Measurements from ENCODE around the gene LUZP2. TPM values are rescaled to one million over a fixed set of nuclear protein-coding genes. Genes with fewer than 3 reads are reported as not detected.

The LUZP2 gene
- polyA plus RNA-seq, 1 of the 3 experiments (the other 2 are of a cell fraction): 0.03 TPM

DNA sequence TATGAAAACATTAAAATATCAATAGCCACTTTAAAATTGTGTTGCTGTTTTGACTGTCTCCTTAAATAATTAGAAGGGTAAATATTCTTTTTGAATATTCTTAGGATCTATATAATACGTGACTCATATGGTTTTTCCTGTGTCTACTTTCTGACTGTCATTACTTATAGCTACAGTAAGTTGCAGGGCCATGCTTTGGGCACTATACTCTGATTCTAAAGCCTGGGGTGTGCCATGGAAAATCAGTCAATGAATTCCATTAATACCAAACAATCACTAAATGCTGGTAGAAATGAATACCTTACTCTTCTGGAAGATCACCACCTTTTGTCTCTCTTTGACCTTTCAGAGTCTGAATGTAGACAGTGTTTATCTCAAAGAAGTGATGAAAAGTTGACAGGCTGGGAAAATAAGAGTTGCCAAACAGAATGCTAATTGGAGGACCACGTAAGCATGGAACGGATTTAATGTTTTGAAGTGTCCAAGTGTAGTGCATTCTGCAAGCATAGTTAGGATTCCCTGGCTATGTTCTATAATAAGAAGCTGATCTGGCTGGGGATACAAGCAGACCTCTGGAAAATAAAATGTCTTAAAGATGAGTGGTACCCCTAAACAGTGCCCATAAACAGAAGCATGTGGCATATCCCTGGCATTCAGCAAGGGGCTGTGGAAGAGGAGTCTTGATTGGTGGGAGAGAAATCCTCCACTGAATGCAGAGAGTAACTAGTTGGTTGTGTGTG lies 16.8 kb downstream of the LUZP2 start:
- Histone ChIP-seq H3K36me3 (replicated peaks in 1 of 2; ENCODE audit: control insufficient read depth in 1 of 2, insufficient read depth in 2 of 2, low read length in 1 of 2) (no peaks in the 10 kb centered on the region), H3F3A (replicated peaks; ENCODE audit: insufficient read depth) (no peaks in the 10 kb centered on the region), H2AFZ (ENCODE audit: low read depth) (no peak overlapping the region), H3K9ac (no peak overlapping the region), H3K4me3 (ENCODE audit: low read depth in 2 of 2, low read length in 1 of 2) (no peak overlapping the region), H4K20me1 (ENCODE audit: insufficient read depth) (no peaks in the 10 kb centered on the region), H3K79me2 (ENCODE audit: insufficient read depth) (no peaks in the 10 kb centered on the region; the same call in 1 of the 2 replicates), H3K4me2 (no peak overlapping the region), H3K27me3 (ENCODE audit: insufficient read depth) (no peaks in the 10 kb centered on the region), H3K9me2 (no peaks in the 10 kb centered on the region), H3K9me3 (no peaks in the 10 kb centered on the region), H3K27ac (ENCODE audit: low read depth in 2 of 2, low read length in 1 of 2) (no peak overlapping the region), H3K4me1 (ENCODE audit: control insufficient read depth in 1 of 2, insufficient read depth in 2 of 2, low read depth in 1 of 2, low read length in 1 of 2) (no peaks in the 10 kb centered on the region)
- CTCF ChIA-PET: interaction anchor here (0.6 to 1.3 kb wide), 2 partner anchors 8 to 1398 kb away, joined by 3 to 4 read pairs; no protein-coding TSS in a partner anchor
- POLR2A ChIA-PET: no interaction called here
- WGBS (ENCODE audit: low lambda C conversion rate): 83% methylated on average over 3 of the region's 3 CpGs
- no peak for DNase-seq
- TF ChIP-seq MEF2A (IDR thresholded peaks at IDR 0.05; ENCODE audit: borderline replicate concordance, low read depth) (no peak), YY1 (IDR thresholded peaks at IDR 0.05; ENCODE audit: low read depth) (no peak), RFX5 (IDR thresholded peaks at IDR 0.05; ENCODE audit: low read length) (no peak), FOXJ3 (CRISPR knock-in tag; IDR thresholded peaks at IDR 0.05) (no peak), CTCF (IDR thresholded peaks at IDR 0.05) (no peak)

- H3K4me2 ChIP-seq: no peak overlapping the region
- no peak overlapping the region for H2AFZ ChIP-seq (ENCODE audit: low read depth)
- H3K4me1 ChIP-seq (ENCODE audit: control insufficient read depth in 1 of 2, insufficient read depth in 2 of 2, low read depth in 1 of 2, low read length in 1 of 2): no peaks in the 10 kb centered on the region
- no peaks in the 10 kb centered on the region for H3K9me2 ChIP-seq
- H3K9ac ChIP-seq: no peak overlapping the region
- ChIA-PET POLR2A (no interaction called here), CTCF (no interaction called here)
- no peak overlapping the region for H3K27ac ChIP-seq (ENCODE audit: low read depth in 2 of 2, low read length in 1 of 2)
- H3K27me3 ChIP-seq (ENCODE audit: insufficient read depth): no peaks in the 10 kb centered on the region
- no peak for TF ChIP-seq SIN3A (IDR thresholded peaks at IDR 0.05; ENCODE audit: borderline replicate concordance, low read depth, low read length)
- TF ChIP-seq TAF1 (IDR thresholded peaks at IDR 0.05; ENCODE audit: borderline replicate concordance, low read depth, low read length): no peak
- TF ChIP-seq, protein P1, sequence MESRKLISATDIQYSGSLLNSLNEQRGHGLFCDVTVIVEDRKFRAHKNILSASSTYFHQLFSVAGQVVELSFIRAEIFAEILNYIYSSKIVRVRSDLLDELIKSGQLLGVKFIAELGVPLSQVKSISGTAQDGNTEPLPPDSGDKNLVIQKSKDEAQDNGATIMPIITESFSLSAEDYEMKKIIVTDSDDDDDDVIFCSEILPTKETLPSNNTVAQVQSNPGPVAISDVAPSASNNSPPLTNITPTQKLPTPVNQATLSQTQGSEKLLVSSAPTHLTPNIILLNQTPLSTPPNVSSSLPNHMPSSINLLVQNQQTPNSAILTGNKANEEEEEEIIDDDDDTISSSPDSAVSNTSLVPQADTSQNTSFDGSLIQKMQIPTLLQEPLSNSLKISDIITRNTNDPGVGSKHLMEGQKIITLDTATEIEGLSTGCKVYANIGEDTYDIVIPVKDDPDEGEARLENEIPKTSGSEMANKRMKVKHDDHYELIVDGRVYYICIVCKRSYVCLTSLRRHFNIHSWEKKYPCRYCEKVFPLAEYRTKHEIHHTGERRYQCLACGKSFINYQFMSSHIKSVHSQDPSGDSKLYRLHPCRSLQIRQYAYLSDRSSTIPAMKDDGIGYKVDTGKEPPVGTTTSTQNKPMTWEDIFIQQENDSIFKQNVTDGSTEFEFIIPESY (IDR thresholded peaks at IDR 0.05; ENCODE audit: borderline replicate concordance, low read depth): no peak
- TF ChIP-seq TEAD4 (IDR thresholded peaks at IDR 0.05; ENCODE audit: borderline replicate concordance, insufficient read depth): no peak
- no peak for TF ChIP-seq YY1 (IDR thresholded peaks at IDR 0.05; ENCODE audit: low read depth)
- no peaks in the 10 kb centered on the region for H3K36me3 ChIP-seq (replicated peaks in 1 of 2; ENCODE audit: control insufficient read depth in 1 of 2, insufficient read depth in 2 of 2, low read length in 1 of 2)
- no peaks in the 10 kb centered on the region; the same call in 1 of the 2 replicates for H3K79me2 ChIP-seq (ENCODE audit: insufficient read depth)
- WGBS (ENCODE audit: low lambda C conversion rate): 74% methylated on average over 2 of the region's 2 CpGs
- no peak overlapping the region for H3K4me3 ChIP-seq (ENCODE audit: low read depth in 2 of 2, low read length in 1 of 2)
- H3F3A ChIP-seq (replicated peaks; ENCODE audit: insufficient read depth): no peaks in the 10 kb centered on the region
- H4K20me1 ChIP-seq (ENCODE audit: insufficient read depth): no peaks in the 10 kb centered on the region
- no peaks in the 10 kb centered on the region for H3K9me3 ChIP-seq
- DNase-seq: no peak
Measured at GRCh38 chr11:24514219-24514594, 17.4 kb downstream of the LUZP2 start.

All from SK-N-SH (cell line).